HepG2 (cell line): Measurements from ENCODE around the gene NHERF2. TPM values are rescaled to one million over a fixed set of nuclear protein-coding genes. Genes with fewer than 3 reads are reported as not detected.

Source experiments
- FOXA3 ChIP-seq: IDR thresholded peaks from 2 replicates; pipeline ENCODE4 v1.6.1; 2016; ENCODE audit warnings: missing genetic modification reagents, missing compliant biosample characterization
- JUN ChIP-seq: sonication (generic); formaldehyde crosslinking; IDR thresholded peaks from 2 replicates; pipeline ENCODE4 v1.4.0; 2020; ENCODE audit warnings: mild to moderate bottlenecking, missing genetic modification reagents
- MTA3 ChIP-seq: sonication (generic); formaldehyde crosslinking; IDR thresholded peaks from 2 replicates; pipeline ENCODE4 v1.4.0; 2020; ENCODE audit warnings: missing genetic modification reagents
- NR3C1 ChIP-seq: sonication (generic); formaldehyde crosslinking; IDR thresholded peaks from 2 replicates; pipeline ENCODE4 v1.4.0; 2020; ENCODE audit warnings: missing genetic modification reagents
- PHF21A ChIP-seq: sonication (generic); formaldehyde crosslinking; IDR thresholded peaks from 2 replicates; pipeline ENCODE4 v1.5.0; 2020; ENCODE audit warnings: mild to moderate bottlenecking, missing genetic modification reagents
- POGZ ChIP-seq: sonication (generic); formaldehyde crosslinking; IDR thresholded peaks from 2 replicates; pipeline ENCODE4 v1.4.0; 2020; ENCODE audit warnings: mild to moderate bottlenecking, missing genetic modification reagents
- RARG ChIP-seq: sonication (generic); formaldehyde crosslinking; IDR thresholded peaks from 2 replicates; pipeline ENCODE4 v1.4.0; 2020; ENCODE audit warnings: low read depth, mild to moderate bottlenecking, missing genetic modification reagents
- RXRB ChIP-seq: IDR thresholded peaks from 2 replicates; pipeline ENCODE4 v1.6.1; 2016; ENCODE audit warnings: borderline replicate concordance, missing genetic modification reagents, missing compliant biosample characterization
- SUZ12 ChIP-seq: fragments of 150-350 bp; IDR thresholded peaks from 2 replicates; pipeline ENCODE4 v1.6.1; 2014; ENCODE audit warnings: low read depth, low read length
- YEATS4 ChIP-seq: sonication (generic); formaldehyde crosslinking; IDR thresholded peaks from 2 replicates; pipeline ENCODE4 v1.4.0; 2020; ENCODE audit warnings: missing genetic modification reagents, borderline replicate concordance
- ZKSCAN1 ChIP-seq: fragments of 150-350 bp; IDR thresholded peaks from 2 replicates; pipeline ENCODE4 v1.6.1; 2014; ENCODE audit warnings: low read length
- ZNF331 ChIP-seq: sonication (generic); formaldehyde crosslinking; IDR thresholded peaks from 2 replicates; pipeline ENCODE4 v1.4.0; 2020; ENCODE audit warnings: missing genetic modification reagents
- ZNF563 ChIP-seq: sonication (generic); formaldehyde crosslinking; IDR thresholded peaks from 2 replicates; pipeline ENCODE4 v1.8.0; 2022; ENCODE audit warnings: mild to moderate bottlenecking, moderate library complexity, missing genetic modification reagents
- ZNF605 ChIP-seq: sonication (generic); formaldehyde crosslinking; IDR thresholded peaks from 2 replicates; pipeline ENCODE4 v1.8.0; 2022; ENCODE audit warnings: mild to moderate bottlenecking, missing genetic modification reagents
- ZNF773 ChIP-seq: sonication (generic); formaldehyde crosslinking; IDR thresholded peaks from 2 replicates; pipeline ENCODE4 v1.4.0; 2020; ENCODE audit warnings: missing genetic modification reagents, borderline replicate concordance
- ZSCAN20 ChIP-seq: sonication (generic); formaldehyde crosslinking; IDR thresholded peaks from 2 replicates; pipeline ENCODE4 v1.4.0; 2020; ENCODE audit warnings: missing genetic modification reagents, mild to moderate bottlenecking, borderline replicate concordance
- polyA plus RNA-seq, 8 experiments: library from polyadenylated mRNA; depleted of rRNA in 3 of 8; stranded (reverse) in 7 of 8; unstranded in 1 of 8; fragments of >200 nt; fragmentation: Illumina TruSeq in 4 of 8; extraction: Trizol in 4 of 8; gene quantifications; 2 replicates each; pipeline versions ENCODE4 v1.2.1 to v1.2.3, GENCODE V29; 2011 to 2016; ENCODE audit warnings: low read depth in 4 of 8, missing spikeins in 1 of 8, mixed read lengths in 1 of 8; ENCODE audit not compliant: insufficient read depth in 1 of 8
- total RNA-seq, 5 experiments: library from RNA; depleted of rRNA; stranded (reverse); fragments of >200 nt; fragmentation: Illumina TruSeq; extraction: Trizol; gene quantifications; 2 replicates each; pipeline ENCODE4 v1.2.3, GENCODE V29; 2016; ENCODE audit warnings: low read depth in 1 of 5
- TF ChIP-seq, protein P1 (sequence below): sonication (generic); formaldehyde crosslinking; IDR thresholded peaks from 2 replicates; pipeline ENCODE4 v1.5.0; 2020; ENCODE audit warnings: missing genetic modification reagents
- TF ChIP-seq, protein P2 (sequence below): sonication (generic); formaldehyde crosslinking; IDR thresholded peaks from 2 replicates; pipeline ENCODE4 v1.4.0; 2020; ENCODE audit warnings: mild to moderate bottlenecking, missing genetic modification reagents
- TF ChIP-seq, protein P3 (sequence below): sonication (generic); formaldehyde crosslinking; IDR thresholded peaks from 2 replicates; pipeline ENCODE4 v1.4.0; 2020; ENCODE audit warnings: missing genetic modification reagents, mild to moderate bottlenecking, borderline replicate concordance
- TF ChIP-seq, protein P4 (sequence below): IDR thresholded peaks from 2 replicates; pipeline ENCODE4 v1.6.1; 2016; ENCODE audit warnings: missing compliant biosample characterization, missing genetic modification reagents, borderline replicate concordance
- TF ChIP-seq, protein P5 (sequence below): sonication (generic); formaldehyde crosslinking; IDR thresholded peaks from 2 replicates; pipeline ENCODE4 v1.4.0; 2020; ENCODE audit warnings: missing genetic modification reagents

The NHERF2 gene
- total and polyA plus RNA-seq, 2 of the 13 experiments (the other 11 are each of a cell fraction or from before 2014, with no cell fraction given), result 23.7 to 39.3 TPM

DNA sequence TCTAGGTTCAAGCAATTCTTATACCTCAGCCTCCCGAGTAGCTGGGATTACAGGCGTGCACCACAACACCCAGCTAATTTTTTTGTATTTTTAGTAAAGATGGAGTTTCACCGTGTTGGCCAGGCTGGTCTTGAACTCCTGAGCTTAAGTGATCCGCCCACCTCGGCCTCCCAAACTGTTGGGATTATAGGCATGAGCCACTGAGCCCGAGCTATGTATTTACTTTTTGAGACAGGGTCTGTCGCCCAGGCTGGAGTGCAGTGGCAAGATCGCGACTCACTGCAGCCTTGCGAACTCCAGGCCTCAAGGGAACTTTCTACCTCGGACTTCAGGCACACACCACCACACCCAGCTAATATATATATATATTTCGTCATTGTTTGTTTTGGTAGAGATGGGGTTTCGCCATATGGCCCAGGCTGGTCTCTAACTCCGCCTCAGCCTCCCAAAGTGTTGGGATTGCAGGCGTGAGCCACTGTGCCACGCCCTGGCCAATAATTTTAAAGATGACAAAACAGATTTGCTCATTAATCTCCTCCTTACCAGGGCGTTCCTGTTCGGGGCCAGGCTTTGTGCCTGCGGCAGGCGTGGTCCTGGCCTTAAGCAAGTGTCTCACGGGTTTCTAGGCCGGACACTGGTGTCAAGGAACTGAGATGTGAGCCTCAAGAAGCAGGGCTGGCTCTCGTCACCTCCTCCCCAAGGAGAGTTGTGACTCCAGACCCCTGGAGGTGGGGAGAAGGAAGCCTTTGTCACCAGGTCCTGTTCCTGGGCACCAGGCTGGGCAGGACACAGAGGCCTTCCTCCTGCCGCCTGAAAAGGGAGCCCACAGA lies 11.4 kb upstream of the NHERF2 start (continued):
- TF ChIP-seq, protein P1, sequence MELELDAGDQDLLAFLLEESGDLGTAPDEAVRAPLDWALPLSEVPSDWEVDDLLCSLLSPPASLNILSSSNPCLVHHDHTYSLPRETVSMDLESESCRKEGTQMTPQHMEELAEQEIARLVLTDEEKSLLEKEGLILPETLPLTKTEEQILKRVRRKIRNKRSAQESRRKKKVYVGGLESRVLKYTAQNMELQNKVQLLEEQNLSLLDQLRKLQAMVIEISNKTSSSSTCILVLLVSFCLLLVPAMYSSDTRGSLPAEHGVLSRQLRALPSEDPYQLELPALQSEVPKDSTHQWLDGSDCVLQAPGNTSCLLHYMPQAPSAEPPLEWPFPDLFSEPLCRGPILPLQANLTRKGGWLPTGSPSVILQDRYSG, result no peak
- TF ChIP-seq NR3C1 (CRISPR knock-in tag) (no peak), ZKSCAN1 (no peak), RARG (CRISPR knock-in tag) (no peak), ZNF605 (CRISPR knock-in tag) (no peak), PHF21A (CRISPR knock-in tag) (peak; percentile 14; the same call in 1 of the 2 replicates), ZNF331 (no peak), ZSCAN20 (no peak), SUZ12 (no peak), POGZ (CRISPR knock-in tag) (no peak), FOXA3 (peak; percentile 57), JUN (CRISPR knock-in tag) (no peak), RXRB (CRISPR knock-in tag) (no peak), YEATS4 (peak; percentile 62; the same call in 1 of the 2 replicates), MTA3 (CRISPR knock-in tag) (no peak), ZNF563 (CRISPR knock-in tag) (no peak), ZNF773 (CRISPR knock-in tag) (no peak)
- TF ChIP-seq, protein P2, sequence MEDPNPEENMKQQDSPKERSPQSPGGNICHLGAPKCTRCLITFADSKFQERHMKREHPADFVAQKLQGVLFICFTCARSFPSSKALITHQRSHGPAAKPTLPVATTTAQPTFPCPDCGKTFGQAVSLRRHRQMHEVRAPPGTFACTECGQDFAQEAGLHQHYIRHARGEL (CRISPR knock-in tag), result no peak
- TF ChIP-seq, protein P3, sequence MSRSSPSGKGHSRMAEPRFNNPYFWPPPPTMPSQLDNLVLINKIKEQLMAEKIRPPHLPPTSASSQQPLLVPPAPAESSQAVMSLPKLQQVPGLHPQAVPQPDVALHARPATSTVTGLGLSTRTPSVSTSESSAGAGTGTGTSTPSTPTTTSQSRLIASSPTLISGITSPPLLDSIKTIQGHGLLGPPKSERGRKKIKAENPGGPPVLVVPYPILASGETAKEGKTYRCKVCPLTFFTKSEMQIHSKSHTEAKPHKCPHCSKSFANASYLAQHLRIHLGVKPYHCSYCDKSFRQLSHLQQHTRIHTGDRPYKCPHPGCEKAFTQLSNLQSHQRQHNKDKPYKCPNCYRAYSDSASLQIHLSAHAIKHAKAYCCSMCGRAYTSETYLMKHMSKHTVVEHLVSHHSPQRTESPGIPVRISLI, result no peak
- TF ChIP-seq, protein P4, sequence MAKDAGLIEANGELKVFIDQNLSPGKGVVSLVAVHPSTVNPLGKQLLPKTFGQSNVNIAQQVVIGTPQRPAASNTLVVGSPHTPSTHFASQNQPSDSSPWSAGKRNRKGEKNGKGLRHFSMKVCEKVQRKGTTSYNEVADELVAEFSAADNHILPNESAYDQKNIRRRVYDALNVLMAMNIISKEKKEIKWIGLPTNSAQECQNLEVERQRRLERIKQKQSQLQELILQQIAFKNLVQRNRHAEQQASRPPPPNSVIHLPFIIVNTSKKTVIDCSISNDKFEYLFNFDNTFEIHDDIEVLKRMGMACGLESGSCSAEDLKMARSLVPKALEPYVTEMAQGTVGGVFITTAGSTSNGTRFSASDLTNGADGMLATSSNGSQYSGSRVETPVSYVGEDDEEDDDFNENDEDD, result no peak
- TF ChIP-seq, protein P5, sequence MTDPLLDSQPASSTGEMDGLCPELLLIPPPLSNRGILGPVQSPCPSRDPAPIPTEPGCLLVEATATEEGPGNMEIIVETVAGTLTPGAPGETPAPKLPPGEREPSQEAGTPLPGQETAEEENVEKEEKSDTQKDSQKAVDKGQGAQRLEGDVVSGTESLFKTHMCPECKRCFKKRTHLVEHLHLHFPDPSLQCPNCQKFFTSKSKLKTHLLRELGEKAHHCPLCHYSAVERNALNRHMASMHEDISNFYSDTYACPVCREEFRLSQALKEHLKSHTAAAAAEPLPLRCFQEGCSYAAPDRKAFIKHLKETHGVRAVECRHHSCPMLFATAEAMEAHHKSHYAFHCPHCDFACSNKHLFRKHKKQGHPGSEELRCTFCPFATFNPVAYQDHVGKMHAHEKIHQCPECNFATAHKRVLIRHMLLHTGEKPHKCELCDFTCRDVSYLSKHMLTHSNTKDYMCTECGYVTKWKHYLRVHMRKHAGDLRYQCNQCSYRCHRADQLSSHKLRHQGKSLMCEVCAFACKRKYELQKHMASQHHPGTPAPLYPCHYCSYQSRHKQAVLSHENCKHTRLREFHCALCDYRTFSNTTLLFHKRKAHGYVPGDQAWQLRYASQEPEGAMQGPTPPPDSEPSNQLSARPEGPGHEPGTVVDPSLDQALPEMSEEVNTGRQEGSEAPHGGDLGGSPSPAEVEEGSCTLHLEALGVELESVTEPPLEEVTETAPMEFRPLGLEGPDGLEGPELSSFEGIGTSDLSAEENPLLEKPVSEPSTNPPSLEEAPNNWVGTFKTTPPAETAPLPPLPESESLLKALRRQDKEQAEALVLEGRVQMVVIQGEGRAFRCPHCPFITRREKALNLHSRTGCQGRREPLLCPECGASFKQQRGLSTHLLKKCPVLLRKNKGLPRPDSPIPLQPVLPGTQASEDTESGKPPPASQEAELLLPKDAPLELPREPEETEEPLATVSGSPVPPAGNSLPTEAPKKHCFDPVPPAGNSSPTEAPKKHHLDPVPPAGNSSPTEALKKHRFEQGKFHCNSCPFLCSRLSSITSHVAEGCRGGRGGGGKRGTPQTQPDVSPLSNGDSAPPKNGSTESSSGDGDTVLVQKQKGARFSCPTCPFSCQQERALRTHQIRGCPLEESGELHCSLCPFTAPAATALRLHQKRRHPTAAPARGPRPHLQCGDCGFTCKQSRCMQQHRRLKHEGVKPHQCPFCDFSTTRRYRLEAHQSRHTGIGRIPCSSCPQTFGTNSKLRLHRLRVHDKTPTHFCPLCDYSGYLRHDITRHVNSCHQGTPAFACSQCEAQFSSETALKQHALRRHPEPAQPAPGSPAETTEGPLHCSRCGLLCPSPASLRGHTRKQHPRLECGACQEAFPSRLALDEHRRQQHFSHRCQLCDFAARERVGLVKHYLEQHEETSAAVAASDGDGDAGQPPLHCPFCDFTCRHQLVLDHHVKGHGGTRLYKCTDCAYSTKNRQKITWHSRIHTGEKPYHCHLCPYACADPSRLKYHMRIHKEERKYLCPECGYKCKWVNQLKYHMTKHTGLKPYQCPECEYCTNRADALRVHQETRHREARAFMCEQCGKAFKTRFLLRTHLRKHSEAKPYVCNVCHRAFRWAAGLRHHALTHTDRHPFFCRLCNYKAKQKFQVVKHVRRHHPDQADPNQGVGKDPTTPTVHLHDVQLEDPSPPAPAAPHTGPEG (CRISPR knock-in tag), result no peak
